K562 (cell line): Measurements from ENCODE around the gene KCP.

Experiments
- CEBPG ChIP-seq, 3 experiments: fragments of 200-800 bp in 1 of 3; sonication (Bioruptor generic) in 1 of 3; sonication (generic) in 1 of 3; formaldehyde crosslinking in 1 of 3; IDR thresholded peaks in 2 of 3; conservative IDR thresholded peaks in 1 of 3; 2 replicates each; pipeline versions ENCODE4 v1.6.1 to v1.8.0; 2016 to 2022; ENCODE audit warnings: missing compliant biosample characterization in 2 of 3, missing genetic modification characterization in 2 of 3, mild to moderate bottlenecking in 1 of 3, missing genetic modification reagents in 1 of 3
- CTCF ChIP-seq, 3 experiments: IDR thresholded peaks in 2 of 3; conservative IDR thresholded peaks in 1 of 3; 2 replicates each; pipeline ENCODE4 v1.5.1; 2011 to 2012; ENCODE audit warnings: low read length in 3 of 3, mild to moderate bottlenecking in 3 of 3, control low read depth in 2 of 3, improper control_type of control experiment in 1 of 3, inconsistent platforms in 1 of 3, low read depth in 1 of 3, mixed read lengths in 1 of 3, moderate library complexity in 1 of 3; ENCODE audit not compliant: insufficient read depth in 2 of 3
- HSF4 ChIP-seq: fragments of 250-450 bp; sonication (Bioruptor Pico); IDR thresholded peaks from 2 replicates; pipeline ENCODE4 v2.1.2; 2022; ENCODE audit warnings: mild to moderate bottlenecking, moderate library complexity, borderline replicate concordance
- MEF2A ChIP-seq: IDR thresholded peaks from 2 replicates; pipeline ENCODE4 v1.6.1; 2011; ENCODE audit warnings: low read depth, mild to moderate bottlenecking, low read length, moderate library complexity; ENCODE audit not compliant: control insufficient read depth
- MEF2D ChIP-seq: conservative IDR thresholded peaks from 2 replicates; pipeline ENCODE4 v1.6.1; 2016; ENCODE audit warnings: low read depth, missing genetic modification characterization, missing compliant biosample characterization
- SMAD1 ChIP-seq: fragments of 150-350 bp; IDR thresholded peaks from 2 replicates; pipeline ENCODE4 v1.6.1; 2014; ENCODE audit warnings: low read length, low read depth; ENCODE audit not compliant: partially characterized antibody
- ZBTB1 ChIP-seq: sonication (generic); formaldehyde crosslinking; IDR thresholded peaks from 2 replicates; pipeline ENCODE4 v1.8.1; 2023; ENCODE audit warnings: missing genetic modification reagents, low read depth, mild to moderate bottlenecking, borderline replicate concordance
- ZNF695 ChIP-seq: fragments of 450-650 bp; formaldehyde crosslinking; IDR thresholded peaks from 2 replicates; pipeline ENCODE4 v1.4.0; 2020; ENCODE audit warnings: mild to moderate bottlenecking, moderate library complexity

- TF ChIP-seq CTCF (IDR thresholded peaks at IDR 0.05 in 2 of 3, conservative IDR thresholded peaks at IDR 0.05 in 1 of 3; ENCODE audit: insufficient read depth in 2 of 3, low read depth in 1 of 3, low read length in 3 of 3): no peak
- no peak for TF ChIP-seq SMAD1
- no peak for TF ChIP-seq CEBPG (CRISPR knock-in tag; IDR thresholded peaks at IDR 0.05)
- no peak for TF ChIP-seq CEBPG (tag; conservative IDR thresholded peaks at IDR 0.05 in 1 of 2, IDR thresholded peaks at IDR 0.05 in 1 of 2)
- no peak for TF ChIP-seq HSF4 (CRISPR knock-in tag)
- no peak for TF ChIP-seq MEF2A
- no peak for TF ChIP-seq MEF2D (tag)
- TF ChIP-seq ZNF695 (CRISPR knock-in tag): no peak
- TF ChIP-seq ZBTB1: no peak
These were observed 51.9 kb downstream of the KCP start for GRCh38 chr7:128858380-128859231.
